Tibial artery (tissue), 4 donors: ENCODE data around the gene IPP.
"Not testable (repeated sequence)": the region's sequence is repeated elsewhere in the genome, so short reads cannot be mapped to it uniquely, and the experiment has no call there.

Source experiments
- DNase-seq, 2 donors: peaks; one replicate each; pipeline ENCODE4 v3.0.0-alpha.2; 2019
- H3K27ac ChIP-seq, 2 donors: fragments of 200-600 bp; sonication (generic) in 1 of 2; 1 replicate in 1 of 2; 2 replicates in 1 of 2; pipeline ENCODE4 v1.5.1; 2018 to 2019; ENCODE audit warnings: mild to moderate bottlenecking in 1 of 2
- H3K27me3 ChIP-seq, 2 donors: fragments of 200-600 bp; sonication (generic) in 1 of 2; one replicate each; pipeline versions ENCODE4 v1.5.1 to v1.6.0; 2016 to 2019
- H3K36me3 ChIP-seq, 3 donors: fragments of 200-600 bp; sonication (generic) in 2 of 3; one replicate each; pipeline ENCODE4 v1.5.1; 2016 to 2019; ENCODE audit warnings: mild to moderate bottlenecking in 2 of 3
- H3K4me1 ChIP-seq, 4 donors: fragments of 200-600 bp; sonication (generic) in 2 of 4; 1 replicate in 3 of 4; 2 replicates in 1 of 4; pipeline ENCODE4 v1.5.1; 2016 to 2019
- H3K4me3 ChIP-seq, 2 donors: fragments of 200-600 bp; sonication (generic) in 1 of 2; 1 replicate in 1 of 2; 2 replicates in 1 of 2; pipeline ENCODE4 v1.5.1; 2018 to 2019; ENCODE audit warnings: mild to moderate bottlenecking in 2 of 2
- H3K9me3 ChIP-seq, 3 donors: fragments of 200-600 bp; sonication (generic) in 1 of 3; one replicate each; pipeline ENCODE4 v1.5.1; 2016 to 2019
- intact Hi-C: fragments of 100-400 bp; cut with DNase I; formaldehyde crosslinking; loops from one replicate; pipeline ENCODE4 v1.15.0; 2023; ENCODE audit warnings: low total_unique reads
- TF ChIP-seq, protein P1 (sequence below), 2 experiments: fragments of 200-600 bp in 1 of 2; fragments of 450-650 bp in 1 of 2; IDR thresholded peaks; one replicate each; pipeline ENCODE4 v1.5.1; 2017 to 2019; ENCODE audit warnings: antibody characterized with exemption in 2 of 2, mild to moderate bottlenecking in 1 of 2, moderate library complexity in 1 of 2

IPP gene

DNA sequence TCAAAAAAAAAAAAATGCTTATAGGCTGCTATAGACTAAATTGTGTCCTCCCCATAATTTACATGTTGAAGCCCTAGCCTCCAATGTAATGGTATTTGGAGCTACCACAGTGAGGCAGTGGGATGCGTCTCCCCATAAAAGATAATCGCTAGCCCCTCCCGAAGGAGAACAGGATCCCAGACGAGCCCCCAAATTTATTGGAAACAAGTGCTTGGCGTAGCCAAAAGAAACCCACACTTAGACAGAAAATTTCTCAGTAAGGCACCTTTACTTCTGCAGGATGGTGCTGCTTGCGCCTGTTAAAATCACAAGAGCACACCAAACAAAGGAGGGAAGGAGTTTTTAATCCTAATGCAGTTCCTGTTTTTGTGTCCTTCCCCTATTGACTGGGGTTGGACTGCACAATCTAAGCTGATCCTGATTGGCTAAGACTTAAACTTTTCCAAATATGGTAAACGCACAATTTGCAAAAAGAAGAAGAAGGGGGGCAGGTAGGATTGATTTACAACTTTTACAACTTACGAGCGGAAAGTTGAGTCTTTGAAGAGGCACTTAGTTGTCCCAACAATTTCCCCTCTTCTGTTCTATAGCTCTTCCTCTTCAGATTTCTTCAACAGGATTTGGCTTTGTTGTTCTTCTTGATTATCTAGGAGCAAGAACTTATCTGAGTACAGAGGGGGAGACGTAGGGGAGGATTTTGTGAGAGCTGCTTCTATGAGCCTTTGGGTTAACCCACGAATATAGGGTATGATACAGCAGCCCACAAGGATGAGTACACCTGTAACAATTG is 3.0 kb upstream of the IPP start:
- Histone ChIP-seq H3K27me3 (no peaks in the 10 kb centered on the region), H3K4me1 (peaks cover 0 to 19% (median 13%) of the 10 kb centered on the region in 4 donors), H3K27ac (no peak overlapping the region), H3K9me3 (no peaks in the 10 kb centered on the region), H3K4me3 (no peak overlapping the region), H3K36me3 (no peaks in the 10 kb centered on the region)
- intact Hi-C loops: no loop called here
- TF ChIP-seq, protein P1, sequence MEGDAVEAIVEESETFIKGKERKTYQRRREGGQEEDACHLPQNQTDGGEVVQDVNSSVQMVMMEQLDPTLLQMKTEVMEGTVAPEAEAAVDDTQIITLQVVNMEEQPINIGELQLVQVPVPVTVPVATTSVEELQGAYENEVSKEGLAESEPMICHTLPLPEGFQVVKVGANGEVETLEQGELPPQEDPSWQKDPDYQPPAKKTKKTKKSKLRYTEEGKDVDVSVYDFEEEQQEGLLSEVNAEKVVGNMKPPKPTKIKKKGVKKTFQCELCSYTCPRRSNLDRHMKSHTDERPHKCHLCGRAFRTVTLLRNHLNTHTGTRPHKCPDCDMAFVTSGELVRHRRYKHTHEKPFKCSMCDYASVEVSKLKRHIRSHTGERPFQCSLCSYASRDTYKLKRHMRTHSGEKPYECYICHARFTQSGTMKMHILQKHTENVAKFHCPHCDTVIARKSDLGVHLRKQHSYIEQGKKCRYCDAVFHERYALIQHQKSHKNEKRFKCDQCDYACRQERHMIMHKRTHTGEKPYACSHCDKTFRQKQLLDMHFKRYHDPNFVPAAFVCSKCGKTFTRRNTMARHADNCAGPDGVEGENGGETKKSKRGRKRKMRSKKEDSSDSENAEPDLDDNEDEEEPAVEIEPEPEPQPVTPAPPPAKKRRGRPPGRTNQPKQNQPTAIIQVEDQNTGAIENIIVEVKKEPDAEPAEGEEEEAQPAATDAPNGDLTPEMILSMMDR (IDR thresholded peaks at IDR 0.05): no peak
- no peak for DNase-seq

DNA sequence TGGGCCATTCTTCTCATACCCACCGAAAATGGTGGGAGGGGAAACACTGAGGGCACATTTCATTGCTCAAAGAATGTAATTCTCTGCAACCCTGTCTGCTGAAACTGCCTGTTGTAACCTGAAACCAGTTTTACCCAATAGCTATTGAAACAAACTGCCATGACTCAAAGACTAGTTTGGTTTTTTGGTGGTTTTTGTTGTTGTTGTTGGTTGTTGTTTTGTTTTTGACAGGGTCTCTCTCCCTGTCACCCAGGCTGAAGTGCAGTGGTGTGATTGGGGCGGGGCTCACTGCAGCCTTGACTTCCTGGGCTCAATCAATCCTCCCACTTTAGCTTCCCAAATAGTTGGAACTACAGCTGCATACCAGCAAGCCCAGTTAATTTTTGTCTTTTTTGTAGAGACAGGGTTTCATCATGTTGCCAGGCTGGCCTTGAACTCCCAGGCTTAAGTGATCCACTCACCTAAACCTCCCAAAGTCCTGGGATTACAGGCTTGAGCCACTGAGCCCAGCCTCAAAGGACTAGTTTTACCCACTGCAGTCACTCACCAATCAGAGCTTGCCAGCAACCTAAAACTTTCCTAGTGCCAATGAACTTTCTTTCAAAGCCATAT is 2.1 kb upstream of the IPP start:
- H3K4me3 ChIP-seq: no peak overlapping the region
- H3K4me1 ChIP-seq: peaks cover 0 to 21% (median 13%) of the 10 kb centered on the region in 4 donors
- H3K27me3 ChIP-seq: no peaks in the 10 kb centered on the region
- H3K36me3 ChIP-seq: no peaks in the 10 kb centered on the region
- intact Hi-C loops: no loop called here
- DNase-seq: no peak
- H3K27ac ChIP-seq: no peak overlapping the region
- TF ChIP-seq, protein P1 (IDR thresholded peaks at IDR 0.05): no peak
- H3K9me3 ChIP-seq: no peaks in the 10 kb centered on the region

DNA sequence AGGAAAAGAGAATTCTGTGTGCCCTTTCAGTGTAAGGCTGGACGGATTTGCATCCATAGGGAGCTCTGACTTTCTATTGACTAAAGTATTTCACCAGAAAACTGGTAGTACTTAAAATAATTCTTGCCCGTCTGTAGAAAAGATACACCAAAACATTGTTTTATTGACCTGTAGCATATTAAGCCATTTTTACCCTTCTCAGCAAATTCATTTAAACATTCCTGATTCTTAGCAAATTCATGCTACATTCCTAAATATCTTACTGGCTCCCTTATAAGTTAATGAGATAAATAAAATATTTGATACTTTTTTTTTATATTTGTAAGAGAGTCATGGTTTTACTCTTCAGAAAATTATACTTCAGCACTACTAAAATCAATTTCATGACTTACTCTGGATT is 1.6 kb upstream of the IPP start:
- H3K27me3 ChIP-seq: no peaks in the 10 kb centered on the region
- peak overlapping the region in 1 of 2 donors; percentile 100 for H3K27ac ChIP-seq
- intact Hi-C loops: no loop called here
- H3K4me1 ChIP-seq: peaks cover 0 to 21% (median 13%) of the 10 kb centered on the region in 4 donors
- H3K4me3 ChIP-seq: no peak overlapping the region
- DNase-seq: no peak
- no peaks in the 10 kb centered on the region for H3K9me3 ChIP-seq
- no peaks in the 10 kb centered on the region for H3K36me3 ChIP-seq
- TF ChIP-seq, protein P1 (IDR thresholded peaks at IDR 0.05): no peak

DNA sequence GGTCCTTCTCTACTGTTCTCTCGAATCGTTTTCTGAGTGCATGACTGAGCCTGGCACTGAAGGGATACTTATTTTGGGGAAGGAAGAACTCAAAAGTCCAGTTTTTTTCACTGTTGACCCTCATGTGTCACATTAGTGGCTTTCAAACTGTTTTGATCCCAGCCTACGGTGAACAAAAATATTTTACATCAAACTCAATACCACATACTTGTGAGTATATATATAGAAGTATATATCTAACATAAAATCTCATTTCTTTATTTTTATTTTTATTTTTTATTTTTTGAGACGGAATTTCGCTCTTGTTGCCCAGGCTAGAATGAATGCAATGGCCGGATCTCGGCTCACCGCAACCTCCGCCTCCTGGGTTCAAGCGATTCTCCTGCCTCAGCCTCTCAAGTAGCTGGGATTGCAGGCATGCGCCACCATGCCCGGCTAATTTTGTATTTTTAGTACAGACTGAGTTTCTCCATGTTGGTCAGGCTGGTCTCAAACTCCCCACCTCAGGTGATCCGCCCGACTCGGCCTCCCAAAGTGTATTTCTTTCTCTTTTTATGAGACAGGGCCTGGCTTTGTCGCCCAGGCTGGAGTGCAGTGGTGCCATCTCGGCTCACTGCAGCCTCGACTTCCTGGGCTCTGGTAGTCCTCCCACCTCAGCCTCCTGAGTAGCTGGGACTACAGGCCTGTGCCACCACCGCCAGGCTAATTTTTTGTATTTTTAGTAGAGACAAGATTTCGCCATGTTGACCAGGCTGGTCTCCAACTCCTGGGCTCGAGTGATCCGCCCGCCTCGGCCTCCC is 786 bp upstream of the IPP start:
- peaks cover 0 to 21% (median 13%) of the 10 kb centered on the region in 4 donors for H3K4me1 ChIP-seq
- peak overlapping the region; percentile 92 to 100 for H3K27ac ChIP-seq
- DNase-seq, H3K27me3 ChIP-seq, H3K36me3 ChIP-seq, H3K9me3 ChIP-seq: not testable (repeated sequence)
- peak overlapping the region; percentile 58 to 75 for H3K4me3 ChIP-seq
- intact Hi-C loops: loop anchor here (2.0 kb wide), 1 partner anchor 52 kb away; the partner anchor contains the start of gene MAST2

DNA sequence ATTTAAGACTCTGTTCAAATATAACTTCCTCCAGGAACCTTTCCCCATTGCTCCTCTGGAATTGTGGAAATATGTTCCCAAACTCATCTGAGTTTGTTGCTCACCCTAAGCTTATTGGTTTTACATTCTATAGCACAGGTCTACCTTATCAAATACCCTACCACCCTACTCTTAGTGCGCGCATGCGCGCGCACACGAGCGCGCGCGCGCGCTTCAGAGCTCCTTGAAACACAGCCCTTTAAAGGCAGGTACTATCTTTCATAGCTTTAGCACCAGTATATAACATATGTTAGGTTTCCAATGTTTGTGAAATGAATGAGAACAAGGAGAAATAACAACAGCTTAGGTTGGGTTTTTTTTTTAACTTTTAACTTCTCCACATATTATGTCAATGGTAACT is 3.5 kb downstream of the IPP start:
- TF ChIP-seq, protein P1 (IDR thresholded peaks at IDR 0.05): no peak
- DNase-seq: no peak
- no peak overlapping the region for H3K4me3 ChIP-seq
- intact Hi-C loops: no loop called here
- no peaks in the 10 kb centered on the region for H3K9me3 ChIP-seq
- peaks cover 0 to 21% (median 13%) of the 10 kb centered on the region in 4 donors for H3K4me1 ChIP-seq
- H3K27me3 ChIP-seq: no peaks in the 10 kb centered on the region
- H3K27ac ChIP-seq: no peak overlapping the region
- peaks cover 5 to 41% (median 9%) of the 10 kb centered on the region in 3 donors for H3K36me3 ChIP-seq

DNA sequence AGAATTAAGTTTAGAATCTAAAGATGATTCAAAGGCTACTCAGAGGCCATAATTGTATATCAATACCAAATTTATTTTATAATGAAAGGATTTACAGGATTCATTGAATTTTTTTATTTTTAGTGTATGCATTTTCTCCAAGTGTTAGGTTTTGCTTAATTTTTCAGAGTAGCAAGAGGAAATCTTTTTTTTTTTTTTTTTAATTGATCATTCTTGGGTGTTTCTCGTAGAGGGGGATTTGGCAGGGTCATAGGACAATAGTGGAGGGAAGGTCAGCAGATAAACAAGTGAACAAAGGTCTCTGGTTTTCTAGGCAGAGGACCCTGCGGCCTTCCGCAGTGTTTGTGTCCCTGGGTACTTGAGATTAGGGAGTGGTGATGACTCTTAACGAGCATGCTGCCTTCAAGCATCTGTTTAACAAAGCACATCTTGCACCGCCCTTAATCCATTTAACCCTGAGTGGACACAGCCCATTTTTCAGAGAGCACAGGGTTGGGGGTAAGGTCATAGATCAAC is 10.8 kb downstream of the IPP start:
- DNase-seq, H3K27ac ChIP-seq, H3K4me1 ChIP-seq, H3K9me3 ChIP-seq, H3K4me3 ChIP-seq, H3K27me3 ChIP-seq, intact Hi-C loops: not testable (repeated sequence)
- H3K36me3 ChIP-seq: peaks cover 1 to 37% (median 9%) of the 10 kb centered on the region in 3 donors
